Neural cell (in vitro differentiated cells): ENCODE measurements around the gene PCDH15.

Source experiments
- EZH2 ChIP-seq: fragments of 200-600, 300-800 bp; shearing (Covaris generic), sonication (generic); IDR thresholded peaks from 2 replicates; pipeline ENCODE4 v1.6.1; 2014; ENCODE audit warnings: antibody characterized with exemption, low read length, borderline replicate concordance, mild to moderate bottlenecking; ENCODE audit not compliant: insufficient read depth, poor library complexity, severe bottlenecking
- RAD21 ChIP-seq: fragments of 450-650 bp; conservative IDR thresholded peaks from 2 replicates; pipeline ENCODE4 v1.6.1; 2014; ENCODE audit warnings: antibody characterized with exemption, mild to moderate bottlenecking, moderate library complexity
- TF ChIP-seq, protein P1 (sequence below): fragments of 450-650 bp; IDR thresholded peaks from 2 replicates; pipeline ENCODE4 v1.5.1; 2014; ENCODE audit warnings: antibody characterized with exemption, mild to moderate bottlenecking, moderate library complexity; ENCODE audit not compliant: poor library complexity, severe bottlenecking

DNA sequence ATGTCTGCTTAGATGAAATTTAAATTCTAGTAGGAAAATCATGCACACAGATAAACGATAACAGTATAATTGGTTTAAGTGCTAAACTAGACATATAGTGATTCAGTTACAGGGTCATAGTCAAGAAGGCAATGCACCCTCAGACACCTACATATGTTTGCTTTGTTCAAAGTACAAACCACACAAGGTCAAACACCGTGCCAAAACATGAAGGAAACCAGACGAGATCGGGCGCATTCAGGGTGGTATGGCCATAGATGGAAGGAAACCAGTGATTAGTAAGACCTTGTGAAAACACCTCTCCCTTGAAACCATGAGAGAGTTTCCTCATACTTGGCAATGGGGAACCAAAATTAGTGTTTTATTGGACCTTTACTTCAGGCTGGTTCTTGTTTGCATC lies 906.9 kb downstream of the PCDH15 start:
- TF ChIP-seq, protein P1, sequence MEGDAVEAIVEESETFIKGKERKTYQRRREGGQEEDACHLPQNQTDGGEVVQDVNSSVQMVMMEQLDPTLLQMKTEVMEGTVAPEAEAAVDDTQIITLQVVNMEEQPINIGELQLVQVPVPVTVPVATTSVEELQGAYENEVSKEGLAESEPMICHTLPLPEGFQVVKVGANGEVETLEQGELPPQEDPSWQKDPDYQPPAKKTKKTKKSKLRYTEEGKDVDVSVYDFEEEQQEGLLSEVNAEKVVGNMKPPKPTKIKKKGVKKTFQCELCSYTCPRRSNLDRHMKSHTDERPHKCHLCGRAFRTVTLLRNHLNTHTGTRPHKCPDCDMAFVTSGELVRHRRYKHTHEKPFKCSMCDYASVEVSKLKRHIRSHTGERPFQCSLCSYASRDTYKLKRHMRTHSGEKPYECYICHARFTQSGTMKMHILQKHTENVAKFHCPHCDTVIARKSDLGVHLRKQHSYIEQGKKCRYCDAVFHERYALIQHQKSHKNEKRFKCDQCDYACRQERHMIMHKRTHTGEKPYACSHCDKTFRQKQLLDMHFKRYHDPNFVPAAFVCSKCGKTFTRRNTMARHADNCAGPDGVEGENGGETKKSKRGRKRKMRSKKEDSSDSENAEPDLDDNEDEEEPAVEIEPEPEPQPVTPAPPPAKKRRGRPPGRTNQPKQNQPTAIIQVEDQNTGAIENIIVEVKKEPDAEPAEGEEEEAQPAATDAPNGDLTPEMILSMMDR = no peak
- no peak for TF ChIP-seq EZH2
- no peak for TF ChIP-seq RAD21
